HepG2 (cell line): ENCODE results near the gene ALDH4A1. TPM values are rescaled to one million over a fixed set of nuclear protein-coding genes. Genes with fewer than 3 reads are reported as not detected.

Source experiments
- ATAC-seq: fragments of 200-7000 bp; cut with Tn5 transposase; 3 replicates; pipeline ENCODE4 v1.9.1; 2020; ENCODE audit warnings: mild to moderate bottlenecking, moderate library complexity
- BruUV-seq: library from RNA; stranded (reverse); fragments of 400-500 nt; replicated peaks from 2 replicates; lab custom pipeline; 2021; lab: Mats Ljungman, UMichigan
- CTCF ChIA-PET: fragments of 300-600 bp; formaldehyde crosslinking; extraction: SDS; loops from one replicate; lab custom pipeline; 2021; ENCODE audit warnings: low total read pairs, inconsistent platforms, low intra/inter-chr PET ratio; lab: Yijun Ruan, JAX
- POLR2A ChIA-PET: fragments of 350-600 bp; sonication (Branson Sonifier 250); formaldehyde crosslinking; loops from one replicate; lab custom pipeline; 2020; ENCODE audit warnings: antibody characterized with exemption, inconsistent platforms; lab: Yijun Ruan, JAX
- DNase-seq: peaks from one replicate; pipeline ENCODE4 v3.0.0-alpha.2; 2015; ENCODE audit warnings: low spot score
- FAIRE-seq: peaks from 3 replicates; lab custom pipeline; 2011; peaks lifted over from hg19 to GRCh38; lab: Jason Lieb, UNC
- H2AFZ ChIP-seq: one replicate; pipeline ENCODE4 v1.6.1; 2011; ENCODE audit warnings: low read length, inconsistent platforms
- H3K27ac ChIP-seq: fragments of 300-600 bp; 3 replicates; pipeline ENCODE4 v1.8.0; 2011; ENCODE audit warnings: mixed run types, mild to moderate bottlenecking, mixed read lengths, low read length, inconsistent platforms; ENCODE audit not compliant: insufficient read depth; ENCODE audit errors: extremely low read length
- H3K27me3 ChIP-seq, 2 experiments: fragments of 200-600 bp in 1 of 2; 2 replicates in 1 of 2; 3 replicates in 1 of 2; pipeline versions ENCODE4 v1.6.0 to v1.8.0; 2011; ENCODE audit warnings: low read length in 2 of 2, mild to moderate bottlenecking in 2 of 2, moderate library complexity in 2 of 2, inconsistent platforms in 1 of 2; ENCODE audit not compliant: insufficient read depth in 2 of 2, control insufficient read depth in 1 of 2
- H3K36me3 ChIP-seq, 2 experiments: fragments of 200-600 bp in 1 of 2; replicated peaks in 1 of 2; 2 replicates in 1 of 2; 3 replicates in 1 of 2; pipeline versions ENCODE4 v1.5.1 to v1.8.0; 2011; ENCODE audit warnings: low read length in 2 of 2, inconsistent platforms in 1 of 2; ENCODE audit not compliant: insufficient read depth in 2 of 2, control insufficient read depth in 1 of 2
- H3K4me1 ChIP-seq: 2 replicates; pipeline ENCODE4 v1.5.1; 2012; ENCODE audit warnings: low read length, inconsistent platforms; ENCODE audit not compliant: insufficient read depth
- H3K4me2 ChIP-seq: 2 replicates; pipeline ENCODE4 v1.6.0; 2011; ENCODE audit warnings: low read depth, low read length, inconsistent platforms
- H3K4me3 ChIP-seq, 3 experiments: fragments of 200-600 bp in 1 of 3; sonication (generic), shearing (Covaris generic) in 1 of 3; replicated peaks in 1 of 3; 2 replicates each; pipeline ENCODE4 v1.5.1; 2011 to 2016; ENCODE audit warnings: low read length in 3 of 3, inconsistent platforms in 2 of 3, low read depth in 2 of 3, mild to moderate bottlenecking in 2 of 3, control low read depth in 1 of 3, mixed read lengths in 1 of 3; ENCODE audit not compliant: insufficient read depth in 1 of 3
- H3K79me2 ChIP-seq: one replicate; pipeline ENCODE4 v1.6.1; 2011; ENCODE audit warnings: low read length, inconsistent platforms; ENCODE audit not compliant: insufficient read depth
- H3K9ac ChIP-seq: 2 replicates; pipeline ENCODE4 v1.6.0; 2011; ENCODE audit warnings: mild to moderate bottlenecking, low read depth, low read length, inconsistent platforms; ENCODE audit not compliant: insufficient read depth
- H3K9me3 ChIP-seq: 2 replicates; pipeline ENCODE4 v1.5.1; 2012; ENCODE audit warnings: mild to moderate bottlenecking, low read length
- H4K20me1 ChIP-seq: 2 replicates; pipeline ENCODE4 v1.6.0; 2011; ENCODE audit warnings: inconsistent platforms, mild to moderate bottlenecking, low read length, moderate library complexity; ENCODE audit not compliant: insufficient read depth
- AGO2 ChIP-seq: fragments of 200-400 bp; formaldehyde crosslinking; optimal IDR thresholded peaks from 2 replicates; pipeline ENCODE3; 2017; ENCODE audit warnings: mild to moderate bottlenecking, low read depth, low read length, moderate library complexity
- GMEB1 ChIP-seq: sonication (generic); formaldehyde crosslinking; IDR thresholded peaks from 2 replicates; pipeline ENCODE4 v1.5.1; 2020; ENCODE audit warnings: missing genetic modification reagents, mild to moderate bottlenecking, borderline replicate concordance
- MLX ChIP-seq: IDR thresholded peaks from 2 replicates; pipeline ENCODE4 v1.6.1; 2016
- RBFOX2 ChIP-seq: fragments of 200-400 bp; formaldehyde crosslinking; IDR thresholded peaks from 2 replicates; pipeline ENCODE4 v1.6.1; 2017; ENCODE audit warnings: low read depth, mild to moderate bottlenecking, low read length
- ZNF547 ChIP-seq: sonication (generic); formaldehyde crosslinking; IDR thresholded peaks from 2 replicates; pipeline ENCODE4 v1.5.1; 2020; ENCODE audit warnings: mild to moderate bottlenecking, missing genetic modification reagents
- WGBS: methylation state at CpG from one replicate; pipeline ENCODE4 v1.1.6; 2017; ENCODE audit warnings: low lambda C conversion rate; 5-methylcytosine and 5-hydroxymethylcytosine counted together
- in situ Hi-C: cut with HindIII; loops from 2 replicates; pipeline ENCODE4 v1.10.0; 2017; ENCODE audit warnings: low pct_unique_long_range_greater_than_20kb; ENCODE audit not compliant: extremely low pct_ligation_motif_present
- intact Hi-C: fragments of 100-400 bp; cut with micrococcal nuclease; formaldehyde crosslinking; loops from one replicate; pipeline ENCODE4 v1.10.0; 2022; ENCODE audit not compliant: unreplicated experiment
- polyA plus RNA-seq, 8 experiments: library from polyadenylated mRNA; depleted of rRNA in 3 of 8; stranded (reverse) in 7 of 8; unstranded in 1 of 8; fragments of >200 nt; fragmentation: Illumina TruSeq in 4 of 8; extraction: Trizol in 4 of 8; gene quantifications; 2 replicates each; pipeline versions ENCODE4 v1.2.1 to v1.2.3, GENCODE V29; 2011 to 2016; ENCODE audit warnings: low read depth in 4 of 8, missing spikeins in 1 of 8, mixed read lengths in 1 of 8; ENCODE audit not compliant: insufficient read depth in 1 of 8
- total RNA-seq, 5 experiments: library from RNA; depleted of rRNA; stranded (reverse); fragments of >200 nt; fragmentation: Illumina TruSeq; extraction: Trizol; gene quantifications; 2 replicates each; pipeline ENCODE4 v1.2.3, GENCODE V29; 2016; ENCODE audit warnings: low read depth in 1 of 5

Gene ALDH4A1
- total and polyA plus RNA-seq, 2 of the 13 experiments (the other 11 are each of a cell fraction or from before 2014, with no cell fraction given) = 76.4 to 240 TPM

GRCh38 chr1:18886003-18886335 is 16.4 kb downstream of the ALDH4A1 start:
- 100% methylated on average over 1 of the region's 1 CpG for WGBS
- ATAC-seq = no peak
- peaks cover 8% of the 10 kb centered on the region for H3K79me2 ChIP-seq
- intact Hi-C loops (no loop called here), in situ Hi-C loops (no loop called here)
- H3K27me3 ChIP-seq = no peaks in the 10 kb centered on the region
- POLR2A ChIA-PET = no interaction called here
- H2AFZ ChIP-seq = no peak overlapping the region
- H3K36me3 ChIP-seq = peaks cover 51 to 91% of the 10 kb centered on the region in 2 experiments
- no peak overlapping the region for H3K4me2 ChIP-seq
- TF ChIP-seq GMEB1 = no peak
- no peak for TF ChIP-seq ZNF547 (CRISPR knock-in tag)
- H3K4me3 ChIP-seq = no peak overlapping the region
- H3K9ac ChIP-seq = no peak overlapping the region
- FAIRE-seq = no peak
- H3K27ac ChIP-seq = no peak overlapping the region
- H3K9me3 ChIP-seq = no peaks in the 10 kb centered on the region
- TSS peak; percentile 19 for BruUV-seq
- CTCF ChIA-PET = interaction anchor here (3.0 kb wide), 1 partner anchor 27 kb away, joined by 29 read pairs; no protein-coding TSS in a partner anchor
- peaks cover 7% of the 10 kb centered on the region for H3K4me1 ChIP-seq
- no peak for DNase-seq
- H4K20me1 ChIP-seq = peaks cover 42% of the 10 kb centered on the region

GRCh38 chr1:18885311-18886002 is 16.9 kb downstream of the ALDH4A1 start:
- Histone ChIP-seq H3K4me3 (no peak overlapping the region), H3K9ac (no peak overlapping the region), H3K4me1 (peaks cover 2% of the 10 kb centered on the region), H3K79me2 (peaks cover 2% of the 10 kb centered on the region), H2AFZ (no peak overlapping the region), H3K36me3 (peaks cover 55 to 92% of the 10 kb centered on the region in 2 experiments), H3K9me3 (no peaks in the 10 kb centered on the region), H4K20me1 (peaks cover 39% of the 10 kb centered on the region), H3K4me2 (no peak overlapping the region)
- in situ Hi-C loops = no loop called here
- CTCF ChIA-PET = interaction anchor here (2.0 to 3.0 kb wide), 2 partner anchors 22 to 27 kb away, joined by 14 to 29 read pairs; no protein-coding TSS in a partner anchor
- intact Hi-C loops = loop anchor here (2.0 kb wide), 1 partner anchor 15 kb away; no protein-coding TSS in a partner anchor
- no TSS peak for BruUV-seq
- TF ChIP-seq MLX (no peak), AGO2 (peak; percentile 56), RBFOX2 (peak; percentile 31; the same call in 1 of the 2 replicates)
- TF ChIP-seq, all 625 proteins: peak for 2
- WGBS = 97% methylated on average over 11 of the region's 17 CpGs
- FAIRE-seq = no peak
- POLR2A ChIA-PET = no interaction called here
- Histone ChIP-seq H3K27me3 (no peaks in the 10 kb centered on the region), H3K27ac (no peak overlapping the region)
- no peak for DNase-seq
- ATAC-seq = no peak
